B cell (primary cell): ENCODE data around the gene ABTB2.

Source experiments
- CTCF ChIP-seq: fragments of 200-600 bp; IDR thresholded peaks from one replicate; pipeline ENCODE4 v1.8.0; 2022; ENCODE audit warnings: antibody characterized with exemption, mild to moderate bottlenecking
- EZH2 ChIP-seq: IDR thresholded peaks from 2 replicates; pipeline ENCODE4 v1.6.1; 2012; ENCODE audit warnings: borderline replicate concordance, low read depth, mild to moderate bottlenecking, moderate library complexity, low read length; ENCODE audit not compliant: insufficient read depth, poor library complexity, severe bottlenecking

- TF ChIP-seq CTCF (no peak), EZH2 (no peak)
These were observed 22.0 kb downstream of the ABTB2 start for GRCh38 chr11:34335801-34336200.
